A549 (cell line): ENCODE results near the gene LDLRAD1. TPM values are rescaled to one million over a fixed set of nuclear protein-coding genes. Genes with fewer than 3 reads are reported as not detected.

Experiments
- ATAC-seq, 2 experiments: fragments of 200-7000 bp in 1 of 2; fragments of >200 bp in 1 of 2; cut with Nextera tagmentation in 1 of 2; cut with Tn5 transposase in 1 of 2; 3 replicates each; pipeline versions ENCODE4 v1.8.0 to v1.9.1; 2018 to 2020; ENCODE audit warnings: mild to moderate bottlenecking in 1 of 2, moderate library complexity in 1 of 2
- CTCF ChIA-PET: fragments of 300-600 bp; sonication (Branson Sonifier 250); formaldehyde crosslinking; extraction: SDS; loops from one replicate; lab custom pipeline; 2021; ENCODE audit warnings: antibody characterized with exemption, inconsistent platforms; lab: Yijun Ruan, JAX
- POLR2A ChIA-PET: fragments of 350-600 bp; formaldehyde crosslinking; extraction: SDS; loops from one replicate; lab custom pipeline; 2021; ENCODE audit warnings: antibody characterized with exemption, inconsistent platforms; lab: Yijun Ruan, JAX
- DNase-seq, 2 experiments: peaks; one replicate each; pipeline versions ENCODE4 v3.0.0 to v3.0.0-alpha.2; 2011 to 2016; ENCODE audit warnings: low read depth in 1 of 2, low spot score in 1 of 2
- FAIRE-seq: peaks from 2 replicates; lab custom pipeline; 2011; peaks lifted over from hg19 to GRCh38; lab: Jason Lieb, UNC
- H3K27ac ChIP-seq, 2 experiments: fragments of >200 bp; sonication (Bioruptor Twin); formaldehyde crosslinking; 3 replicates each; pipeline ENCODE4 v1.5.1; 2016 to 2017
- H3K4me1 ChIP-seq: fragments of >200 bp; sonication (Bioruptor Twin); formaldehyde crosslinking; 3 replicates; pipeline ENCODE4 v1.6.1; 2016
- H3K4me2 ChIP-seq: fragments of >200 bp; sonication (Bioruptor Twin); formaldehyde crosslinking; 3 replicates; pipeline ENCODE4 v1.6.1; 2016
- H3K4me3 ChIP-seq: fragments of >200 bp; sonication (Bioruptor Twin); formaldehyde crosslinking; 3 replicates; pipeline ENCODE4 v1.5.1; 2016
- H3K9me3 ChIP-seq: fragments of >200 bp; sonication (Bioruptor Twin); formaldehyde crosslinking; 3 replicates; pipeline ENCODE4 v1.6.1; 2016
- BHLHE40 ChIP-seq: IDR thresholded peaks from 2 replicates; pipeline ENCODE4 v1.6.1; 2012; ENCODE audit warnings: low read depth, low read length, inconsistent platforms
- CBX2 ChIP-seq: fragments of 200-600 bp; sonication (generic); IDR thresholded peaks from 2 replicates; pipeline ENCODE4 v1.6.1; 2016; ENCODE audit warnings: low read depth, mild to moderate bottlenecking, borderline replicate concordance
- EP300 ChIP-seq, 2 experiments: fragments of >200 bp; sonication (Bioruptor Twin); formaldehyde crosslinking; IDR thresholded peaks; 2 replicates in 1 of 2; 3 replicates in 1 of 2; pipeline ENCODE4 v1.6.1; 2016 to 2017
- ESRRA ChIP-seq: fragments of 150-350 bp; IDR thresholded peaks from 2 replicates; pipeline ENCODE4 v1.6.1; 2014; ENCODE audit warnings: mild to moderate bottlenecking, low read length, borderline replicate concordance
- FOSB ChIP-seq: fragments of 250-450 bp; sonication (Bioruptor Pico); IDR thresholded peaks from 2 replicates; pipeline ENCODE4 v1.5.0; 2020; ENCODE audit warnings: mild to moderate bottlenecking, moderate library complexity
- GATA3 ChIP-seq: IDR thresholded peaks from 2 replicates; pipeline ENCODE4 v1.6.1; 2012; ENCODE audit warnings: borderline replicate concordance
- HOXB5 ChIP-seq: fragments of 250-450 bp; sonication (Bioruptor Pico); IDR thresholded peaks from 2 replicates; pipeline ENCODE4 v1.5.0; 2020; ENCODE audit warnings: mild to moderate bottlenecking, moderate library complexity
- JUN ChIP-seq, 2 experiments: fragments of >200 bp; sonication (Bioruptor Twin); formaldehyde crosslinking; IDR thresholded peaks; 2 replicates in 1 of 2; 3 replicates in 1 of 2; pipeline ENCODE4 v1.6.1; 2016 to 2017
- KDM1A ChIP-seq: fragments of 200-600 bp; sonication (generic); IDR thresholded peaks from 2 replicates; pipeline ENCODE4 v1.6.1; 2016; ENCODE audit warnings: low read depth, mild to moderate bottlenecking
- KDM5A ChIP-seq: fragments of 200-600 bp; sonication (generic); IDR thresholded peaks from 2 replicates; pipeline ENCODE4 v1.6.1; 2016; ENCODE audit warnings: antibody characterized with exemption, mild to moderate bottlenecking
- MAFK ChIP-seq: fragments of 450-650 bp; IDR thresholded peaks from 2 replicates; pipeline ENCODE4 v1.6.1; 2014; ENCODE audit not compliant: partially characterized antibody
- MYC ChIP-seq: IDR thresholded peaks from 2 replicates; pipeline ENCODE4 v1.6.1; 2012; ENCODE audit warnings: mild to moderate bottlenecking, inconsistent platforms, low read length, improper control_type of control experiment, borderline replicate concordance
- NR3C1 ChIP-seq: fragments of >200 bp; sonication (Bioruptor Twin); formaldehyde crosslinking; IDR thresholded peaks from 3 replicates; pipeline ENCODE4 v1.6.1; 2017
- TFCP2L1 ChIP-seq: fragments of 250-450 bp; sonication (Bioruptor Pico); IDR thresholded peaks from 2 replicates; pipeline ENCODE4 v1.5.0; 2021; ENCODE audit warnings: mild to moderate bottlenecking
- TP53 ChIP-seq: fragments of 250-450 bp; sonication (Bioruptor Pico); IDR thresholded peaks from 2 replicates; pipeline ENCODE4 v1.5.0; 2021; ENCODE audit warnings: mild to moderate bottlenecking, moderate library complexity
- ZFP36 ChIP-seq: fragments of 450-650 bp; IDR thresholded peaks from 2 replicates; pipeline ENCODE4 v1.6.1; 2014; ENCODE audit warnings: borderline replicate concordance; ENCODE audit not compliant: partially characterized antibody
- ZNF302 ChIP-seq: fragments of 250-450 bp; sonication (Bioruptor Pico); IDR thresholded peaks from 2 replicates; pipeline ENCODE4 v1.9.0; 2021; ENCODE audit warnings: inconsistent platforms, mild to moderate bottlenecking, moderate library complexity
- WGBS: methylation state at CpG from one replicate; pipeline ENCODE4 v1.1.6; 2017; ENCODE audit errors: missing lambda C conversion rate; 5-methylcytosine and 5-hydroxymethylcytosine counted together
- polyA plus RNA-seq, 4 experiments: library from polyadenylated mRNA; depleted of rRNA in 3 of 4; stranded (reverse); fragments of >200 nt; fragmentation: RNase III in 1 of 4; extraction: RNeasy Plus Mini Kit Qiagen cat#74134 plus additional on column Dnase treatment in 1 of 4; gene quantifications; 2 replicates in 3 of 4; 3 replicates in 1 of 4; pipeline ENCODE4 v1.2.3, GENCODE V29; 2011 to 2017
- TF ChIP-seq, protein P1 (sequence below): fragments of 150-350 bp; IDR thresholded peaks from 2 replicates; pipeline ENCODE4 v1.6.1; 2014; ENCODE audit warnings: low read depth, mild to moderate bottlenecking, low read length
- TF ChIP-seq, protein P2 (sequence below): fragments of >200 bp; sonication (Bioruptor Twin); formaldehyde crosslinking; IDR thresholded peaks from 3 replicates; pipeline ENCODE4 v1.5.1; 2016
- TF ChIP-seq, protein P3 (sequence below): fragments of >200 bp; sonication (Bioruptor Twin); formaldehyde crosslinking; IDR thresholded peaks from 3 replicates; pipeline ENCODE4 v1.6.1; 2016
- TF ChIP-seq, protein P4 (sequence below): IDR thresholded peaks from 2 replicates; pipeline ENCODE4 v1.6.1; 2012; ENCODE audit warnings: low read depth, borderline replicate concordance
- TF ChIP-seq, protein P5 (sequence below): fragments of 450-650 bp; IDR thresholded peaks from 2 replicates; pipeline ENCODE4 v1.6.1; 2014; ENCODE audit warnings: antibody characterized with exemption

LDLRAD1 gene
- polyA plus RNA-seq, 2 of the 4 experiments (the other 2 are of a cell fraction), result 0.06 TPM; not detected in 1

DNA sequence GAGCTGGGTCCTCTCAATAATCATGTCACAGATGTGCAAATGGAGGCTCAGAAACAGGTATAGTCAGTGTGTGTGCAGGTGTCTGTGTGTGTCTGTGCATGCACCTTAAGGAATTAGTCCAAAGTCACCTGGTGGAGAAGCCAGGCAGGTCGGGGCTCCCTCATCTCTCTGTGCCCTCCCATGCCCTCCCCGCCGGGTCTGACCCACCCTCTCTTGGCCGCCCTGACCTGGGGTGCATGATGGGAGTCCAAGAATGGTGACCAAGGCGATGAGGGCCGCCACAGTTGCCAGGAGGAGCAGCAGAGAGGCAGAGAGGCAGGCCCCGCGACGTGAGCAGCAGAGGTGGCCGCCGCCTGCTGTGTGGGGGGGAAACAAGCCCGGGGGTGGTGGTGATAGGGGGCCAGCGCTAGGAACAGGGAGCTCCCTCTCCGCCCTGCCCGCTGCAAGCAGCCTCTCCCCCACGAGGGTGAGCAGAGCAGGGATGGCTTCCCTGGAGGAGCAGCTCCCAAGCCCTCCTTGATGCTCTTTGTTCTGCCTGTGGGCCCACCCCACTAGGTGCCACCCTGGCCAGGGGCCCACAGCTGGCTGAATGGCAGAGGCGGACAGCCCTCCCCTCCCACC, 3.9 kb downstream of the LDLRAD1 start:
- DNase-seq, result no peak
- H3K4me3 ChIP-seq, result no peak overlapping the region
- H3K9me3 ChIP-seq, result no peaks in the 10 kb centered on the region
- no peak for TF ChIP-seq GATA3
- TF ChIP-seq, protein P1, sequence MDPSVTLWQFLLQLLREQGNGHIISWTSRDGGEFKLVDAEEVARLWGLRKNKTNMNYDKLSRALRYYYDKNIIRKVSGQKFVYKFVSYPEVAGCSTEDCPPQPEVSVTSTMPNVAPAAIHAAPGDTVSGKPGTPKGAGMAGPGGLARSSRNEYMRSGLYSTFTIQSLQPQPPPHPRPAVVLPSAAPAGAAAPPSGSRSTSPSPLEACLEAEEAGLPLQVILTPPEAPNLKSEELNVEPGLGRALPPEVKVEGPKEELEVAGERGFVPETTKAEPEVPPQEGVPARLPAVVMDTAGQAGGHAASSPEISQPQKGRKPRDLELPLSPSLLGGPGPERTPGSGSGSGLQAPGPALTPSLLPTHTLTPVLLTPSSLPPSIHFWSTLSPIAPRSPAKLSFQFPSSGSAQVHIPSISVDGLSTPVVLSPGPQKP, result no peak
- TF ChIP-seq NR3C1, result no peak
- TF ChIP-seq JUN (IDR thresholded peaks at IDR 0.05), result no peak
- TF ChIP-seq CBX2, result no peak
- TF ChIP-seq, protein P2, sequence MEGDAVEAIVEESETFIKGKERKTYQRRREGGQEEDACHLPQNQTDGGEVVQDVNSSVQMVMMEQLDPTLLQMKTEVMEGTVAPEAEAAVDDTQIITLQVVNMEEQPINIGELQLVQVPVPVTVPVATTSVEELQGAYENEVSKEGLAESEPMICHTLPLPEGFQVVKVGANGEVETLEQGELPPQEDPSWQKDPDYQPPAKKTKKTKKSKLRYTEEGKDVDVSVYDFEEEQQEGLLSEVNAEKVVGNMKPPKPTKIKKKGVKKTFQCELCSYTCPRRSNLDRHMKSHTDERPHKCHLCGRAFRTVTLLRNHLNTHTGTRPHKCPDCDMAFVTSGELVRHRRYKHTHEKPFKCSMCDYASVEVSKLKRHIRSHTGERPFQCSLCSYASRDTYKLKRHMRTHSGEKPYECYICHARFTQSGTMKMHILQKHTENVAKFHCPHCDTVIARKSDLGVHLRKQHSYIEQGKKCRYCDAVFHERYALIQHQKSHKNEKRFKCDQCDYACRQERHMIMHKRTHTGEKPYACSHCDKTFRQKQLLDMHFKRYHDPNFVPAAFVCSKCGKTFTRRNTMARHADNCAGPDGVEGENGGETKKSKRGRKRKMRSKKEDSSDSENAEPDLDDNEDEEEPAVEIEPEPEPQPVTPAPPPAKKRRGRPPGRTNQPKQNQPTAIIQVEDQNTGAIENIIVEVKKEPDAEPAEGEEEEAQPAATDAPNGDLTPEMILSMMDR, result no peak
- no peak for TF ChIP-seq MYC
- no peak for TF ChIP-seq BHLHE40
- TF ChIP-seq, protein P3, sequence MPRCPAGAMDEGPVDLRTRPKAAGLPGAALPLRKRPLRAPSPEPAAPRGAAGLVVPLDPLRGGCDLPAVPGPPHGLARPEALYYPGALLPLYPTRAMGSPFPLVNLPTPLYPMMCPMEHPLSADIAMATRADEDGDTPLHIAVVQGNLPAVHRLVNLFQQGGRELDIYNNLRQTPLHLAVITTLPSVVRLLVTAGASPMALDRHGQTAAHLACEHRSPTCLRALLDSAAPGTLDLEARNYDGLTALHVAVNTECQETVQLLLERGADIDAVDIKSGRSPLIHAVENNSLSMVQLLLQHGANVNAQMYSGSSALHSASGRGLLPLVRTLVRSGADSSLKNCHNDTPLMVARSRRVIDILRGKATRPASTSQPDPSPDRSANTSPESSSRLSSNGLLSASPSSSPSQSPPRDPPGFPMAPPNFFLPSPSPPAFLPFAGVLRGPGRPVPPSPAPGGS, result no peak
- TF ChIP-seq, protein P4, sequence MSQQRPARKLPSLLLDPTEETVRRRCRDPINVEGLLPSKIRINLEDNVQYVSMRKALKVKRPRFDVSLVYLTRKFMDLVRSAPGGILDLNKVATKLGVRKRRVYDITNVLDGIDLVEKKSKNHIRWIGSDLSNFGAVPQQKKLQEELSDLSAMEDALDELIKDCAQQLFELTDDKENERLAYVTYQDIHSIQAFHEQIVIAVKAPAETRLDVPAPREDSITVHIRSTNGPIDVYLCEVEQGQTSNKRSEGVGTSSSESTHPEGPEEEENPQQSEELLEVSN, result no peak
- WGBS, result 58% methylated on average over 2 of the region's 17 CpGs
- FAIRE-seq, result no peak
- no peak overlapping the region for H3K27ac ChIP-seq
- no peak for ATAC-seq
- ChIA-PET CTCF (interaction anchor here (0.7 kb wide), 1 partner anchor 9 kb away, joined by 3 read pairs; no protein-coding TSS in a partner anchor), POLR2A (no interaction called here)
- no peak overlapping the region for H3K4me2 ChIP-seq
- peaks cover 12% of the 10 kb centered on the region for H3K4me1 ChIP-seq

DNA sequence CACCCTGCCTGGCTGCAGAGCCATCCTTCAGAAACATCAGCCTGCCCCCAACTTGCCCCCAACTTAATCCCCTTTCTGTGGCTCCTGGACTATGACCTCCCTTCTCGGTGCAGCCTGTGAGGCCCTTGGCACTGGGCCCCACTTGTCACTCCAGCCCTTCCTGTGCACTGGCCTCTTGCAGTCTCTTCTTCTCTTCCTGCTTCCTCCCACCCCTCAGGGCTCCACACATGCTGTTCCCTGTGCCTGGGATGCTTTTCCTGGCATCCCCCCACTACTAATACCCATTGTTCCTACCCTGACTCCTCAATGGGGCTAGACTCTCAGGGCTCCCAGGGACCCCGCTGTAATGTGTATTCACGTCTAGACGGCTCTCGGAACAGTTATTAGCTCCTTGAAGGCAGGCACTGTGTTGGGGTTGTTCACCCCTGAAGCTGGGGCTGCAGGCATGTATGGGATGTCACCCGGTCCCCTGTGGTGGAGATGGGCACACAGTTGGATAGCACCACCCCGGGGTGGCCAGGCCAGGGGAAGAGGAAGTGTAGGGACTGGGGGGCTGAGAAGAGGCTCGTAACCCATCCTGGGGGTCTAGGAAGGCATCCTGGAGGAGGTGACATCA, 4.5 kb downstream of the LDLRAD1 start:
- DNase-seq (no peak), ATAC-seq (no peak), FAIRE-seq (no peak)
- ChIA-PET POLR2A (no interaction called here), CTCF (no interaction called here)
- H3K27ac ChIP-seq, result no peak overlapping the region
- H3K4me3 ChIP-seq, result no peak overlapping the region
- peaks cover 12% of the 10 kb centered on the region for H3K4me1 ChIP-seq
- H3K4me2 ChIP-seq, result no peak overlapping the region
- TF ChIP-seq ESRRA (no peak), NR3C1 (no peak), TFCP2L1 (CRISPR knock-in tag) (no peak), ZNF302 (CRISPR knock-in tag) (no peak), CBX2 (no peak), TP53 (CRISPR knock-in tag) (no peak)
- H3K9me3 ChIP-seq, result no peaks in the 10 kb centered on the region
- 70% methylated on average over 8 of the region's 8 CpGs for WGBS

DNA sequence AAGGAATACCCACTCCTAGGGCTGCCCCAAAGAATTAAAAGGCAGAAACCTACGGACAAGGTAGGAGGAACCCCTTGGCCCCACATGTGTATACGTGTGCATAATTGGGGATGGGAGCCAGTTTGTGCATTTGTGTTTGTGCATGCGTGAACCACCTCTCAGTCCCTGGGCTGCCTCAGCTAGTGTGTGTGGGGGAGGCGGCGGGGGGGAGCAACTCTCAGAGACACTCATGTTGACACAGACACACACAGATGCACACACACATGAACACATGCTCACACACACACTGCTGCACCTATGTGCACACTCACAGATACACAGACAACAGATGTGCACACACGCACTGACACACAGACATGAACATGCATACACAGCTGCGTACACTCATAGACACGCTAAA, 5.1 kb downstream of the LDLRAD1 start:
- Histone ChIP-seq H3K9me3 (no peaks in the 10 kb centered on the region), H3K4me2 (no peak overlapping the region)
- DNase-seq, result no peak
- TF ChIP-seq CBX2 (no peak), FOSB (no peak), TFCP2L1 (CRISPR knock-in tag) (no peak), ZFP36 (no peak), EP300 (IDR thresholded peaks at IDR 0.05) (no peak), MAFK (no peak), KDM1A (no peak), KDM5A (no peak), HOXB5 (CRISPR knock-in tag) (no peak)
- TF ChIP-seq, protein P1, result no peak
- TF ChIP-seq, protein P5, sequence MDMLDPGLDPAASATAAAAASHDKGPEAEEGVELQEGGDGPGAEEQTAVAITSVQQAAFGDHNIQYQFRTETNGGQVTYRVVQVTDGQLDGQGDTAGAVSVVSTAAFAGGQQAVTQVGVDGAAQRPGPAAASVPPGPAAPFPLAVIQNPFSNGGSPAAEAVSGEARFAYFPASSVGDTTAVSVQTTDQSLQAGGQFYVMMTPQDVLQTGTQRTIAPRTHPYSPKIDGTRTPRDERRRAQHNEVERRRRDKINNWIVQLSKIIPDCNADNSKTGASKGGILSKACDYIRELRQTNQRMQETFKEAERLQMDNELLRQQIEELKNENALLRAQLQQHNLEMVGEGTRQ, result no peak
- TF ChIP-seq, all 56 proteins: peak for 0
- CTCF ChIA-PET, result no interaction called here
- Histone ChIP-seq H3K27ac (no peak overlapping the region), H3K4me3 (no peak overlapping the region), H3K4me1 (peaks cover 12% of the 10 kb centered on the region)
- WGBS, result 52% methylated on average over 5 of the region's 8 CpGs
- no peak for ATAC-seq
- FAIRE-seq, result no peak
- POLR2A ChIA-PET, result no interaction called here
